NT2/D1 (cell line): ENCODE results near the gene IRAK2.

Source experiments
- SUZ12 ChIP-seq: IDR thresholded peaks from 2 replicates; pipeline ENCODE4 v1.6.1; 2011; ENCODE audit not compliant: insufficient read length, insufficient read depth; ENCODE audit errors: extremely low read depth
- YY1 ChIP-seq: IDR thresholded peaks from 2 replicates; pipeline ENCODE4 v1.6.1; 2011; ENCODE audit not compliant: insufficient read length, insufficient read depth
- ZNF274 ChIP-seq: IDR thresholded peaks from 2 replicates; pipeline ENCODE4 v1.6.1; 2011; ENCODE audit warnings: mild to moderate bottlenecking, low read depth, low read length

DNA sequence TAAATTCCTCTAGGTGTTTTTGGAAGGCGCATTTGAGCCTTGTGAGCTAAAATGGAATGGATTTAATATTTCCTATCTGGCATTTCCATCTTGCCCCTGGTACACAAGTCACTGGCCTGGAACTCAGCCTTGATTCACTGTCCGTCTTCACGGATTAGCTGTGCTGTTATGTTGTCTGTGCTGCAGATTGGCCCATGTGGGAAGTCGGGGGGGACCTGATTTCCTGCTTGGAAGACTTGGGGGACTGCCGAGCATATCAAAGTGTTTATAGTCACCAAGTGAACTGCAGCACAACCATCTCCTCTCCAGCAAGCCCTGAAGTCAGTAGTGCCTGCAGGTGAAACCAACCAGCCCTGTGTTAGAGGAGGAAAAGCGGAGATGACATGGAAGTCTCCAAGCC, 115.9 kb downstream of the IRAK2 start:
- no peak for TF ChIP-seq YY1
- no peak for TF ChIP-seq ZNF274
- no peak for TF ChIP-seq SUZ12
